ENCODE results near the gene LDLRAD2.

DNA sequence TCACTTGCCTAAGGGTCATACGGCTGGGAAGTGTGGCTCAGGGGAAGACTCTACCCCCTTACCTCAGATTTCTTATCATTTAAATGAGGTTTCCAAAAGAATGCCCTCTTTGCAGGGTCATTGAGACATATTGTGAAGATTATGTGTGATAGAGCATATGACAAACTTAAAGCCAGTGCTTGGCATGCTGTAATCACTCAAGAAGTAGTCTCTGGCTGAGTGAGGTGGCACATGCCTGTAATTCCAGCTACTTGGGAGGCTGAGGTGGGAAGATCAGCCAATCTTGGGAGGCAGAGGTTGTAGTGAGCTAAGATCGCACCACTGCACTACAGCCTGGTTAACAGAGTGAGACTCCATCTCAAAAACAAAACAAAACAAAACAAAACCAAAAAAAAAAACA, 7.5 kb upstream of the LDLRAD2 start:
- TF ChIP-seq, protein P1, sequence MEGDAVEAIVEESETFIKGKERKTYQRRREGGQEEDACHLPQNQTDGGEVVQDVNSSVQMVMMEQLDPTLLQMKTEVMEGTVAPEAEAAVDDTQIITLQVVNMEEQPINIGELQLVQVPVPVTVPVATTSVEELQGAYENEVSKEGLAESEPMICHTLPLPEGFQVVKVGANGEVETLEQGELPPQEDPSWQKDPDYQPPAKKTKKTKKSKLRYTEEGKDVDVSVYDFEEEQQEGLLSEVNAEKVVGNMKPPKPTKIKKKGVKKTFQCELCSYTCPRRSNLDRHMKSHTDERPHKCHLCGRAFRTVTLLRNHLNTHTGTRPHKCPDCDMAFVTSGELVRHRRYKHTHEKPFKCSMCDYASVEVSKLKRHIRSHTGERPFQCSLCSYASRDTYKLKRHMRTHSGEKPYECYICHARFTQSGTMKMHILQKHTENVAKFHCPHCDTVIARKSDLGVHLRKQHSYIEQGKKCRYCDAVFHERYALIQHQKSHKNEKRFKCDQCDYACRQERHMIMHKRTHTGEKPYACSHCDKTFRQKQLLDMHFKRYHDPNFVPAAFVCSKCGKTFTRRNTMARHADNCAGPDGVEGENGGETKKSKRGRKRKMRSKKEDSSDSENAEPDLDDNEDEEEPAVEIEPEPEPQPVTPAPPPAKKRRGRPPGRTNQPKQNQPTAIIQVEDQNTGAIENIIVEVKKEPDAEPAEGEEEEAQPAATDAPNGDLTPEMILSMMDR (IDR thresholded peaks at IDR 0.05): no peak
- TF ChIP-seq POLR2A (IDR thresholded peaks at IDR 0.05): no peak

Data from Peyer's patch (tissue), 4 donors.